Measurements from ENCODE around the gene GRPEL1. TPM values are rescaled to one million over a fixed set of nuclear protein-coding genes. Genes with fewer than 3 reads are reported as not detected.

GRPEL1 gene
- total RNA-seq, 1 donor from 2014 or later: 106 TPM

GRCh38 chr4:7032596-7032995, 35.3 kb downstream of the GRPEL1 start:
- Mint-ChIP-seq H3K9me3 (peaks cover 6% of the 10 kb centered on the region), H3K27me3 (ENCODE audit: insufficient read depth) (no peaks in the 10 kb centered on the region), H3K36me3 (ENCODE audit: low read depth) (peaks cover 32% of the 10 kb centered on the region), H3K27ac (no peak overlapping the region), H3K4me3 (no peak overlapping the region), H3K4me1 (ENCODE audit: low read depth) (peaks cover 14% of the 10 kb centered on the region)
- no peak for DNase-seq (ENCODE audit: low spot score)
- intact Hi-C loops (cut with micrococcal nuclease): no loop called here

- Mint-ChIP-seq H3K9me3 (peaks cover 11% of the 10 kb centered on the region), H3K4me1 (ENCODE audit: low read depth) (peaks cover 21% of the 10 kb centered on the region), H3K4me3 (no peak overlapping the region), H3K27ac (no peak overlapping the region), H3K36me3 (ENCODE audit: low read depth) (peaks cover 39% of the 10 kb centered on the region), H3K27me3 (ENCODE audit: insufficient read depth) (no peaks in the 10 kb centered on the region)
- DNase-seq (ENCODE audit: low spot score): no peak
- intact Hi-C loops (cut with micrococcal nuclease): no loop called here
Measured at GRCh38 chr4:7031558-7032449, 36.1 kb downstream of the GRPEL1 start.

GRCh38 chr4:7030856-7031255, 37.0 kb downstream of the GRPEL1 start:
- Mint-ChIP-seq H3K9me3 (peaks cover 11% of the 10 kb centered on the region), H3K36me3 (ENCODE audit: low read depth) (peaks cover 46% of the 10 kb centered on the region), H3K4me3 (no peak overlapping the region), H3K27me3 (ENCODE audit: insufficient read depth) (no peaks in the 10 kb centered on the region), H3K4me1 (ENCODE audit: low read depth) (peaks cover 21% of the 10 kb centered on the region), H3K27ac (peak overlapping the region; percentile 49)
- intact Hi-C loops (cut with micrococcal nuclease): no loop called here
- no peak for DNase-seq (ENCODE audit: low spot score)

GRCh38 chr4:7029921-7030320, 37.9 kb downstream of the GRPEL1 start:
- Mint-ChIP-seq H3K36me3 (ENCODE audit: low read depth) (peaks cover 50% of the 10 kb centered on the region), H3K27ac (no peak overlapping the region), H3K4me1 (ENCODE audit: low read depth) (peaks cover 21% of the 10 kb centered on the region), H3K9me3 (peaks cover 11% of the 10 kb centered on the region), H3K4me3 (no peak overlapping the region), H3K27me3 (ENCODE audit: insufficient read depth) (no peaks in the 10 kb centered on the region)
- intact Hi-C loops (cut with micrococcal nuclease): no loop called here
- no peak for DNase-seq (ENCODE audit: low spot score)

GRCh38 chr4:7029212-7029611, 38.7 kb downstream of the GRPEL1 start:
- Mint-ChIP-seq H3K36me3 (ENCODE audit: low read depth) (peaks cover 51% of the 10 kb centered on the region), H3K4me3 (no peak overlapping the region), H3K27me3 (ENCODE audit: insufficient read depth) (no peaks in the 10 kb centered on the region), H3K27ac (peak overlapping the region; percentile 40), H3K9me3 (peaks cover 11% of the 10 kb centered on the region), H3K4me1 (ENCODE audit: low read depth) (peaks cover 21% of the 10 kb centered on the region)
- intact Hi-C loops (cut with micrococcal nuclease): no loop called here
- no peak for DNase-seq (ENCODE audit: low spot score)

GRCh38 chr4:7027913-7028312, 40.0 kb downstream of the GRPEL1 start:
- no peaks in the 10 kb centered on the region for H3K27me3 Mint-ChIP-seq (ENCODE audit: insufficient read depth)
- DNase-seq (ENCODE audit: low spot score): no peak
- peaks cover 57% of the 10 kb centered on the region for H3K36me3 Mint-ChIP-seq (ENCODE audit: low read depth)
- intact Hi-C loops (cut with micrococcal nuclease): no loop called here
- peaks cover 21% of the 10 kb centered on the region for H3K4me1 Mint-ChIP-seq (ENCODE audit: low read depth)
- H3K4me3 Mint-ChIP-seq: no peak overlapping the region
- H3K27ac Mint-ChIP-seq: peak overlapping the region; percentile 88
- peaks cover 11% of the 10 kb centered on the region for H3K9me3 Mint-ChIP-seq

GRCh38 chr4:7027284-7027683, 40.6 kb downstream of the GRPEL1 start:
- no peak for DNase-seq (ENCODE audit: low spot score)
- Mint-ChIP-seq H3K4me1 (ENCODE audit: low read depth) (peaks cover 21% of the 10 kb centered on the region), H3K9me3 (peaks cover 11% of the 10 kb centered on the region), H3K4me3 (no peak overlapping the region), H3K36me3 (ENCODE audit: low read depth) (peaks cover 58% of the 10 kb centered on the region), H3K27ac (peak overlapping the region; percentile 88), H3K27me3 (ENCODE audit: insufficient read depth) (no peaks in the 10 kb centered on the region)
- intact Hi-C loops (cut with micrococcal nuclease): no loop called here

- H3K27me3 Mint-ChIP-seq (ENCODE audit: insufficient read depth): no peaks in the 10 kb centered on the region
- H3K27ac Mint-ChIP-seq: no peak overlapping the region
- H3K4me1 Mint-ChIP-seq (ENCODE audit: low read depth): peaks cover 21% of the 10 kb centered on the region
- peaks cover 11% of the 10 kb centered on the region for H3K9me3 Mint-ChIP-seq
- no peak for DNase-seq (ENCODE audit: low spot score)
- intact Hi-C loops (cut with micrococcal nuclease): no loop called here
- H3K4me3 Mint-ChIP-seq: no peak overlapping the region
- peaks cover 56% of the 10 kb centered on the region for H3K36me3 Mint-ChIP-seq (ENCODE audit: low read depth)
Measured at GRCh38 chr4:7026107-7026506, 41.8 kb downstream of the GRPEL1 start.

GRCh38 chr4:7025040-7025602, 42.7 kb downstream of the GRPEL1 start:
- no peak for DNase-seq (ENCODE audit: low spot score)
- Mint-ChIP-seq H3K36me3 (ENCODE audit: low read depth) (peaks cover 50% of the 10 kb centered on the region), H3K27me3 (ENCODE audit: insufficient read depth) (no peaks in the 10 kb centered on the region), H3K4me3 (no peak overlapping the region), H3K9me3 (peaks cover 11% of the 10 kb centered on the region), H3K4me1 (ENCODE audit: low read depth) (peaks cover 21% of the 10 kb centered on the region), H3K27ac (no peak overlapping the region)
- intact Hi-C loops (cut with micrococcal nuclease): no loop called here

- no peak for DNase-seq (ENCODE audit: low spot score)
- Mint-ChIP-seq H3K4me1 (ENCODE audit: low read depth) (peaks cover 21% of the 10 kb centered on the region), H3K36me3 (ENCODE audit: low read depth) (peaks cover 47% of the 10 kb centered on the region), H3K27me3 (ENCODE audit: insufficient read depth) (no peaks in the 10 kb centered on the region), H3K27ac (no peak overlapping the region), H3K9me3 (peaks cover 11% of the 10 kb centered on the region), H3K4me3 (no peak overlapping the region)
- intact Hi-C loops (cut with micrococcal nuclease): no loop called here
Measured at GRCh38 chr4:7024336-7024890, 43.5 kb downstream of the GRPEL1 start.

- Mint-ChIP-seq H3K27me3 (ENCODE audit: insufficient read depth) (no peaks in the 10 kb centered on the region), H3K4me3 (no peak overlapping the region), H3K9me3 (peaks cover 11% of the 10 kb centered on the region), H3K4me1 (ENCODE audit: low read depth) (peaks cover 17% of the 10 kb centered on the region), H3K27ac (no peak overlapping the region), H3K36me3 (ENCODE audit: low read depth) (peaks cover 42% of the 10 kb centered on the region)
- no peak for DNase-seq (ENCODE audit: low spot score)
- intact Hi-C loops (cut with micrococcal nuclease): no loop called here
Measured at GRCh38 chr4:7023901-7024300, 44.0 kb downstream of the GRPEL1 start.

GRCh38 chr4:7023486-7023885, 44.4 kb downstream of the GRPEL1 start:
- Mint-ChIP-seq H3K4me1 (ENCODE audit: low read depth) (peaks cover 13% of the 10 kb centered on the region), H3K27me3 (ENCODE audit: insufficient read depth) (no peaks in the 10 kb centered on the region), H3K27ac (no peak overlapping the region), H3K9me3 (peaks cover 11% of the 10 kb centered on the region), H3K4me3 (no peak overlapping the region), H3K36me3 (ENCODE audit: low read depth) (peaks cover 42% of the 10 kb centered on the region)
- no peak for DNase-seq (ENCODE audit: low spot score)
- intact Hi-C loops (cut with micrococcal nuclease): no loop called here

- DNase-seq (ENCODE audit: low spot score): no peak
- Mint-ChIP-seq H3K27me3 (ENCODE audit: insufficient read depth) (no peaks in the 10 kb centered on the region), H3K4me1 (ENCODE audit: low read depth) (peaks cover 2% of the 10 kb centered on the region), H3K36me3 (ENCODE audit: low read depth) (peaks cover 34% of the 10 kb centered on the region), H3K4me3 (no peak overlapping the region), H3K9me3 (peaks cover under 1% of the 10 kb centered on the region), H3K27ac (no peak overlapping the region)
- intact Hi-C loops (cut with micrococcal nuclease): no loop called here
Measured at GRCh38 chr4:7021930-7022664, 45.8 kb downstream of the GRPEL1 start.
